ENCODE measurements around the gene SPANXN4. TPM values are rescaled to one million over a fixed set of nuclear protein-coding genes. Genes with fewer than 3 reads are reported as not detected.

The SPANXN4 gene
- total RNA-seq: not detected in 2 replicates

GRCh38 chrX:143025628-143026027 is at the start of gene SPANXN4:
Gene SPANXN4, plus strand, starts transcription at chrX:143025928. Its CDS starts 87 bp downstream, at chrX:143026015.

